ENCODE results near the gene TRPV3.
"Not testable (repeated sequence)": the region's sequence is repeated elsewhere in the genome, so short reads cannot be mapped to it uniquely, and the experiment has no call there.

TRPV3 gene

GRCh38 chr17:3565143-3565542, 7.5 kb upstream of the TRPV3 start:
- peaks cover 0 to 6% (median 4%) of the 10 kb centered on the region in 4 experiments for H3K4me1 ChIP-seq (ENCODE audit: control extremely low read depth in 1 of 4, control insufficient read depth in 4 of 4, insufficient read depth in 4 of 4, low read length in 3 of 4)
- no peak overlapping the region for H3K4me3 ChIP-seq (ENCODE audit: control insufficient read depth in 1 of 7, extremely low read depth in 1 of 7, insufficient read depth in 4 of 7, low read depth in 2 of 7, low read length in 6 of 7)
- no peaks in the 10 kb centered on the region for H3K9me3 ChIP-seq (ENCODE audit: control extremely low read depth in 1 of 5, control insufficient read depth in 4 of 5, insufficient read depth in 2 of 5, low read depth in 1 of 5, low read length in 4 of 5)
- 100% methylated on average over 1 of the region's 4 CpGs for WGBS (ENCODE audit: insufficient coverage)
- no peaks in the 10 kb centered on the region for H3K27me3 ChIP-seq (replicated peaks in 2 of 5; ENCODE audit: control insufficient read depth in 4 of 5, insufficient read depth in 5 of 5, low read length in 4 of 5)
- ChIA-PET CTCF (no interaction called here), POLR2A (no interaction called here)
- H3K36me3 ChIP-seq (ENCODE audit: control insufficient read depth in 4 of 4, insufficient read depth in 4 of 4, low read length in 3 of 4) = peaks cover 2 to 8% (median 7%) of the 10 kb centered on the region in 4 experiments
- H3K27ac ChIP-seq (ENCODE audit: insufficient read depth in 1 of 2, low read depth in 1 of 2, low read length in 2 of 2, poor library complexity in 1 of 2, severe bottlenecking in 2 of 2) = no peak overlapping the region
- DNase-seq = no peak

GRCh38 chr17:3564241-3564640, 6.6 kb upstream of the TRPV3 start:
- CTCF ChIA-PET; H3K27me3 ChIP-seq (replicated peaks in 2 of 5; ENCODE audit: control insufficient read depth in 4 of 5, insufficient read depth in 5 of 5, low read length in 4 of 5); POLR2A ChIA-PET; H3K4me1 ChIP-seq (ENCODE audit: control extremely low read depth in 1 of 4, control insufficient read depth in 4 of 4, insufficient read depth in 4 of 4, low read length in 3 of 4); H3K27ac ChIP-seq (ENCODE audit: insufficient read depth in 1 of 2, low read depth in 1 of 2, low read length in 2 of 2, poor library complexity in 1 of 2, severe bottlenecking in 2 of 2); H3K36me3 ChIP-seq (ENCODE audit: control insufficient read depth in 4 of 4, insufficient read depth in 4 of 4, low read length in 3 of 4); DNase-seq; H3K9me3 ChIP-seq (ENCODE audit: control extremely low read depth in 1 of 5, control insufficient read depth in 4 of 5, insufficient read depth in 2 of 5, low read depth in 1 of 5, low read length in 4 of 5); H3K4me3 ChIP-seq (ENCODE audit: control insufficient read depth in 1 of 7, extremely low read depth in 1 of 7, insufficient read depth in 4 of 7, low read depth in 2 of 7, low read length in 6 of 7): not testable (repeated sequence)
- 97% methylated on average over 15 of the region's 28 CpGs for WGBS (ENCODE audit: insufficient coverage)

GRCh38 chr17:3559270-3559645, 1.6 kb upstream of the TRPV3 start:
- Histone ChIP-seq H3K27me3 (replicated peaks in 2 of 5; ENCODE audit: control insufficient read depth in 4 of 5, insufficient read depth in 5 of 5, low read length in 4 of 5) (no peaks in the 10 kb centered on the region), H3K4me3 (ENCODE audit: control insufficient read depth in 1 of 7, extremely low read depth in 1 of 7, insufficient read depth in 4 of 7, low read depth in 2 of 7, low read length in 6 of 7) (no peak overlapping the region), H3K4me1 (ENCODE audit: control extremely low read depth in 1 of 4, control insufficient read depth in 4 of 4, insufficient read depth in 4 of 4, low read length in 3 of 4) (peaks cover 0 to 8% (median 4%) of the 10 kb centered on the region in 4 experiments), H3K36me3 (ENCODE audit: control insufficient read depth in 4 of 4, insufficient read depth in 4 of 4, low read length in 3 of 4) (no peaks in the 10 kb centered on the region), H3K9me3 (ENCODE audit: control extremely low read depth in 1 of 5, control insufficient read depth in 4 of 5, insufficient read depth in 2 of 5, low read depth in 1 of 5, low read length in 4 of 5) (no peaks in the 10 kb centered on the region), H3K27ac (ENCODE audit: insufficient read depth in 1 of 2, low read depth in 1 of 2, low read length in 2 of 2, poor library complexity in 1 of 2, severe bottlenecking in 2 of 2) (no peak overlapping the region)
- 95% methylated on average over 7 of the region's 9 CpGs for WGBS (ENCODE audit: insufficient coverage)
- ChIA-PET POLR2A (interaction anchor here (0.6 kb wide), 2 partner anchors 75 to 520 kb away, joined by 3 to 5 read pairs; no protein-coding TSS in a partner anchor), CTCF (interaction anchor here (1.5 kb wide), 1 partner anchor 47 kb away, joined by 3 read pairs; no protein-coding TSS in a partner anchor)
- no peak for DNase-seq

GRCh38 chr17:3558603-3559269, 1.1 kb upstream of the TRPV3 start:
- 72% methylated on average over 17 of the region's 25 CpGs for WGBS (ENCODE audit: insufficient coverage)
- no peak overlapping the region for H3K27ac ChIP-seq (ENCODE audit: insufficient read depth in 1 of 2, low read depth in 1 of 2, low read length in 2 of 2, poor library complexity in 1 of 2, severe bottlenecking in 2 of 2)
- no peaks in the 10 kb centered on the region for H3K36me3 ChIP-seq (ENCODE audit: control insufficient read depth in 4 of 4, insufficient read depth in 4 of 4, low read length in 3 of 4)
- no peak overlapping the region for H3K4me3 ChIP-seq (ENCODE audit: control insufficient read depth in 1 of 7, extremely low read depth in 1 of 7, insufficient read depth in 4 of 7, low read depth in 2 of 7, low read length in 6 of 7)
- POLR2A ChIA-PET = interaction anchor here (0.6 kb wide), 1 partner anchor 75 kb away, joined by 3 read pairs; no protein-coding TSS in a partner anchor
- H3K27me3 ChIP-seq (replicated peaks in 2 of 5; ENCODE audit: control insufficient read depth in 4 of 5, insufficient read depth in 5 of 5, low read length in 4 of 5) = no peaks in the 10 kb centered on the region
- DNase-seq = peak; percentile 18 to 68 (median 51)
- CTCF ChIA-PET = interaction anchor here (1.5 kb wide), 1 partner anchor 47 kb away, joined by 3 read pairs; no protein-coding TSS in a partner anchor
- peaks cover 0 to 8% (median 4%) of the 10 kb centered on the region in 4 experiments for H3K4me1 ChIP-seq (ENCODE audit: control extremely low read depth in 1 of 4, control insufficient read depth in 4 of 4, insufficient read depth in 4 of 4, low read length in 3 of 4)
- H3K9me3 ChIP-seq (ENCODE audit: control extremely low read depth in 1 of 5, control insufficient read depth in 4 of 5, insufficient read depth in 2 of 5, low read depth in 1 of 5, low read length in 4 of 5) = no peaks in the 10 kb centered on the region

- WGBS (ENCODE audit: insufficient coverage) = 94% methylated on average over 11 of the region's 15 CpGs
- H3K27me3 ChIP-seq (replicated peaks in 2 of 5; ENCODE audit: control insufficient read depth in 4 of 5, insufficient read depth in 5 of 5, low read length in 4 of 5) = no peaks in the 10 kb centered on the region
- ChIA-PET POLR2A (interaction anchor here (0.6 to 0.7 kb wide), 2 partner anchors 9 to 749 kb away, joined by 3 read pairs; no protein-coding TSS in a partner anchor), CTCF (no interaction called here)
- DNase-seq = no peak
- no peaks in the 10 kb centered on the region for H3K9me3 ChIP-seq (ENCODE audit: control extremely low read depth in 1 of 5, control insufficient read depth in 4 of 5, insufficient read depth in 2 of 5, low read depth in 1 of 5, low read length in 4 of 5)
- no peak overlapping the region for H3K27ac ChIP-seq (ENCODE audit: insufficient read depth in 1 of 2, low read depth in 1 of 2, low read length in 2 of 2, poor library complexity in 1 of 2, severe bottlenecking in 2 of 2)
- no peak overlapping the region for H3K4me3 ChIP-seq (ENCODE audit: control insufficient read depth in 1 of 7, extremely low read depth in 1 of 7, insufficient read depth in 4 of 7, low read depth in 2 of 7, low read length in 6 of 7)
- no peaks in the 10 kb centered on the region for H3K36me3 ChIP-seq (ENCODE audit: control insufficient read depth in 4 of 4, insufficient read depth in 4 of 4, low read length in 3 of 4)
- H3K4me1 ChIP-seq (ENCODE audit: control extremely low read depth in 1 of 4, control insufficient read depth in 4 of 4, insufficient read depth in 4 of 4, low read length in 3 of 4) = peaks cover 0 to 1% (median 0%) of the 10 kb centered on the region in 4 experiments
Observed at GRCh38 chr17:3556916-3557767, 470 bp downstream of the TRPV3 start.

- H3K36me3 ChIP-seq (ENCODE audit: control insufficient read depth in 4 of 4, insufficient read depth in 4 of 4, low read length in 3 of 4) = no peaks in the 10 kb centered on the region
- H3K4me3 ChIP-seq (ENCODE audit: control insufficient read depth in 1 of 7, extremely low read depth in 1 of 7, insufficient read depth in 4 of 7, low read depth in 2 of 7, low read length in 6 of 7) = no peak overlapping the region
- WGBS (ENCODE audit: insufficient coverage) = 96% methylated on average over 18 of the region's 19 CpGs
- DNase-seq = no peak
- ChIA-PET CTCF (no interaction called here), POLR2A (interaction anchor here (0.6 to 0.7 kb wide), 2 partner anchors 8 to 749 kb away, joined by 3 read pairs; no protein-coding TSS in a partner anchor)
- no peaks in the 10 kb centered on the region for H3K9me3 ChIP-seq (ENCODE audit: control extremely low read depth in 1 of 5, control insufficient read depth in 4 of 5, insufficient read depth in 2 of 5, low read depth in 1 of 5, low read length in 4 of 5)
- H3K27me3 ChIP-seq (replicated peaks in 2 of 5; ENCODE audit: control insufficient read depth in 4 of 5, insufficient read depth in 5 of 5, low read length in 4 of 5) = no peaks in the 10 kb centered on the region
- no peak overlapping the region for H3K27ac ChIP-seq (ENCODE audit: insufficient read depth in 1 of 2, low read depth in 1 of 2, low read length in 2 of 2, poor library complexity in 1 of 2, severe bottlenecking in 2 of 2)
- H3K4me1 ChIP-seq (ENCODE audit: control extremely low read depth in 1 of 4, control insufficient read depth in 4 of 4, insufficient read depth in 4 of 4, low read length in 3 of 4) = peaks cover 0 to 1% (median 0%) of the 10 kb centered on the region in 4 experiments
Observed at GRCh38 chr17:3556239-3556915, 1.2 kb downstream of the TRPV3 start.
